Body of pancreas (tissue), 4 donors: ENCODE results near the gene GRB2.

Experiments
- CTCF ChIP-seq, 7 experiments: fragments of 450-650 bp in 4 of 7; fragments of 200-600 bp in 3 of 7; sonication (generic) in 3 of 7; IDR thresholded peaks; one replicate each; pipeline ENCODE4 v1.5.1; 2016 to 2019; ENCODE audit warnings: antibody characterized with exemption in 7 of 7
- POLR2A ChIP-seq, 3 donors: fragments of 450-650 bp; IDR thresholded peaks; one replicate each; pipeline ENCODE4 v1.6.1; 2016; ENCODE audit warnings: antibody characterized with exemption in 3 of 3, mild to moderate bottlenecking in 2 of 3

DNA sequence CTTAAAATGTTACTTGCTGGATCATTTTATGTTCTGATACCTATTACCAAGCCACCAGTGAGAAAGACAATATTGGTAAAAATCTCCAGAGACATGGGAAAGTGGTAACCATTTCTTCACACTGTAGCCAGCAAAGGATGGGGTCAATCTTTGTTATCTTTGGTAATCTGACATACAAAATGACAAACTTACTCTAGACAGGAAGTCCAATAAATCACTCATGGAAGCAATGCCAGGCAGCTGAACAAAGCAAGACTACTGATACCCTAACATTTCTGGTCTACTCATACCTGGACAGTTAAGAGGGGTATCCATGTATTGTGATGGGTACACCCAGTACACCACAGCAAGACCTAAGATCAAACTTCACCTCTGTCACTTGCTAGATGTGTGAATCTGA lies 19.0 kb downstream of the GRB2 start:
- no peak for TF ChIP-seq CTCF (IDR thresholded peaks at IDR 0.05)
- no peak for TF ChIP-seq POLR2A (IDR thresholded peaks at IDR 0.05)
